ENCODE data around the gene DBR1. TPM values are rescaled to one million over a fixed set of nuclear protein-coding genes. Genes with fewer than 3 reads are reported as not detected.
A peak's percentile ranks its signal among the peaks of the same experiment; 100 is the strongest.

Gene DBR1
- total and polyA plus RNA-seq, 4 donors, result 3.2 to 11.0 (median 5.6) TPM

- Histone ChIP-seq H3K36me3 (ENCODE audit: control insufficient read depth in 4 of 4, insufficient read depth in 3 of 4, low read depth in 1 of 4, low read length in 3 of 4) (peaks cover 0 to 2% (median 0%) of the 10 kb centered on the region in 4 donors), H3K27me3 (ENCODE audit: control insufficient read depth in 4 of 4, insufficient read depth in 4 of 4, low read length in 3 of 4) (no peaks in the 10 kb centered on the region), H3K4me3 (ENCODE audit: low read depth in 1 of 3, low read length in 3 of 3) (peak within 1 kb of the TSS; percentile 71 to 80 (median 75)), H3K4me1 (ENCODE audit: control insufficient read depth in 4 of 4, insufficient read depth in 4 of 4, low read length in 3 of 4) (peaks cover 0 to 21% (median 16%) of the 10 kb centered on the region in 4 donors), H3K9ac (ENCODE audit: low read depth in 1 of 2, low read length in 2 of 2) (peak within 1 kb of the TSS; percentile 69 to 76), H3K9me3 (ENCODE audit: control insufficient read depth in 4 of 4, low read length in 3 of 4) (no peaks in the 10 kb centered on the region), H3K27ac (ENCODE audit: low read depth in 1 of 2, low read length in 2 of 2) (peak within 1 kb of the TSS; percentile 84 to 91)
- TF ChIP-seq ATF3 (IDR thresholded peaks at IDR 0.05) (no peak), YY1 (IDR thresholded peaks at IDR 0.05) (peak; percentile 98), HNF4A (conservative IDR thresholded peaks at IDR 0.05) (no peak), RAD21 (IDR thresholded peaks at IDR 0.05) (no peak), HNF4G (IDR thresholded peaks at IDR 0.05) (no peak), TAF1 (conservative IDR thresholded peaks at IDR 0.05) (peak; percentile 74), EGR1 (IDR thresholded peaks at IDR 0.05; ENCODE audit: low read depth in 2 of 2) (no peak), MAX (IDR thresholded peaks at IDR 0.05) (no peak), FOXA1 (IDR thresholded peaks at IDR 0.05) (no peak), ZBTB33 (IDR thresholded peaks at IDR 0.05) (peak; percentile 29), FOXA2 (IDR thresholded peaks at IDR 0.05) (no peak), RXRA (IDR thresholded peaks at IDR 0.05) (peak in 1 of 2 donors; percentile 19), SP1 (IDR thresholded peaks at IDR 0.05) (no peak), GABPA (IDR thresholded peaks at IDR 0.05 in 1 of 2, conservative IDR thresholded peaks at IDR 0.05 in 1 of 2) (peak in 1 of 2 donors; percentile 62), JUND (IDR thresholded peaks at IDR 0.05) (no peak), CTCF (IDR thresholded peaks at IDR 0.05; ENCODE audit: low read depth, low read length, missing input control) (no peak), REST (IDR thresholded peaks at IDR 0.05) (peak; percentile 35), NR2F2 (IDR thresholded peaks at IDR 0.05) (no peak)
- no peak for DNase-seq (ENCODE audit: low spot score)
- WGBS, result under 1% methylated on average over 59 of the region's 59 CpGs
These were observed 12.7 kb upstream of the DBR1 start, which contains the start of gene ARMC8 for GRCh38 chr3:138187296-138188012. ARMC8 (plus strand) TSS chr3:138187301; CDS start chr3:138187555, 254 bp downstream.

Measured in liver (tissue), 9 donors.